ENCODE data around the gene STON2.

The STON2 gene

GRCh38 chr14:81337073-81337472, 63.1 kb downstream of the STON2 start:
- DNase-seq (ENCODE audit: low read depth, low spot score): no peak

GRCh38 chr14:81336009-81336408, 64.1 kb downstream of the STON2 start:
- DNase-seq (ENCODE audit: low read depth, low spot score): no peak

- no peak for DNase-seq (ENCODE audit: low read depth, low spot score)
These were observed 67.4 kb downstream of the STON2 start for GRCh38 chr14:81332725-81333124.

GRCh38 chr14:81331229-81332021, 68.7 kb downstream of the STON2 start:
- DNase-seq (ENCODE audit: low read depth, low spot score): no peak

GRCh38 chr14:81330619-81331122, 69.5 kb downstream of the STON2 start:
- peak; percentile 48 for DNase-seq (ENCODE audit: low read depth, low spot score)

GRCh38 chr14:81329640-81330381, 70.3 kb downstream of the STON2 start:
- DNase-seq (ENCODE audit: low read depth, low spot score): no peak

GRCh38 chr14:81326451-81326850, 73.7 kb downstream of the STON2 start:
- DNase-seq (ENCODE audit: low read depth, low spot score): no peak

- DNase-seq (ENCODE audit: low read depth, low spot score): peak; percentile 86
These were observed 76.1 kb downstream of the STON2 start for GRCh38 chr14:81324011-81324410.

GRCh38 chr14:81323093-81323492, 77.0 kb downstream of the STON2 start:
- DNase-seq (ENCODE audit: low read depth, low spot score): no peak

- peak; percentile 5 for DNase-seq (ENCODE audit: low read depth, low spot score)
These were observed 80.2 kb downstream of the STON2 start for GRCh38 chr14:81319946-81320345.

- DNase-seq (ENCODE audit: low read depth, low spot score): no peak
These were observed 80.8 kb downstream of the STON2 start for GRCh38 chr14:81319314-81319713.

GRCh38 chr14:81315341-81315740, 84.8 kb downstream of the STON2 start:
- peak; percentile 47 for DNase-seq (ENCODE audit: low read depth, low spot score)

GRCh38 chr14:81314443-81315175, 85.5 kb downstream of the STON2 start:
- DNase-seq (ENCODE audit: low read depth, low spot score): peak; percentile 41

GRCh38 chr14:81313775-81314429, 86.2 kb downstream of the STON2 start:
- no peak for DNase-seq (ENCODE audit: low read depth, low spot score)

GRCh38 chr14:81313200-81313599, 86.9 kb downstream of the STON2 start:
- DNase-seq (ENCODE audit: low read depth, low spot score): no peak

- no peak for DNase-seq (ENCODE audit: low read depth, low spot score)
These were observed 87.7 kb downstream of the STON2 start for GRCh38 chr14:81312289-81312876.

GRCh38 chr14:81311778-81312177, 88.3 kb downstream of the STON2 start:
- no peak for DNase-seq (ENCODE audit: low read depth, low spot score)

GRCh38 chr14:81311141-81311540, 89.0 kb downstream of the STON2 start:
- no peak for DNase-seq (ENCODE audit: low read depth, low spot score)

- no peak for DNase-seq (ENCODE audit: low read depth, low spot score)
These were observed 89.5 kb downstream of the STON2 start for GRCh38 chr14:81310606-81311005.

GRCh38 chr14:81309511-81309910, 90.6 kb downstream of the STON2 start:
- DNase-seq (ENCODE audit: low read depth, low spot score): no peak

GRCh38 chr14:81305743-81306142, 94.4 kb downstream of the STON2 start:
- DNase-seq (ENCODE audit: low read depth, low spot score): no peak
